ENCODE results near the gene LHFPL2. TPM values are rescaled to one million over a fixed set of nuclear protein-coding genes. Genes with fewer than 3 reads are reported as not detected.
A peak's percentile ranks its signal among the peaks of the same experiment; 100 is the strongest.

LHFPL2 gene
- total and polyA plus RNA-seq, 4 donors: 6.5 to 49.4 (median 47.7) TPM

- Histone ChIP-seq H3K27me3 (ENCODE audit: control insufficient read depth in 3 of 3, insufficient read depth in 3 of 3, low read length in 2 of 3) (no peaks in the 10 kb centered on the region), H3K4me1 (ENCODE audit: control insufficient read depth in 5 of 5, insufficient read depth in 5 of 5, low read length in 5 of 5) (peaks cover 5 to 52% (median 13%) of the 10 kb centered on the region in 5 donors), H3K27ac (ENCODE audit: low read depth in 1 of 2, low read length in 1 of 2) (no peak overlapping the region), H3K4me3 (no peak overlapping the region), H3K9me3 (ENCODE audit: control insufficient read depth in 4 of 4, insufficient read depth in 3 of 4, low read length in 3 of 4) (peaks cover 0 to 6% (median under 1%) of the 10 kb centered on the region in 4 donors), H3K9ac (ENCODE audit: insufficient read depth in 1 of 2, low read length in 2 of 2) (no peak overlapping the region), H3K36me3 (ENCODE audit: control insufficient read depth in 4 of 4, insufficient read depth in 4 of 4, low read length in 4 of 4) (peaks cover 0 to 13% (median 6%) of the 10 kb centered on the region in 4 donors)
- ATAC-seq (ENCODE audit: insufficient read depth, low FRiP score): no peak
- no peak for DNase-seq
- TF ChIP-seq CTCF (IDR thresholded peaks at IDR 0.05; ENCODE audit: control extremely low read depth, extremely low read depth): no peak
- 89 to 92% methylated on average over 4 of the region's 4 CpGs for WGBS, 2 donors
Measured at GRCh38 chr5:78624992-78625391, 23.6 kb downstream of the LHFPL2 start.

GRCh38 chr5:78624011-78624541 lies 24.5 kb downstream of the LHFPL2 start:
- H3K4me3 ChIP-seq: no peak overlapping the region
- H3K27ac ChIP-seq (ENCODE audit: low read depth in 1 of 2, low read length in 1 of 2): no peak overlapping the region
- TF ChIP-seq CTCF (IDR thresholded peaks at IDR 0.05; ENCODE audit: control extremely low read depth, extremely low read depth): no peak
- WGBS, 2 donors: 46 to 73% methylated on average over 2 of the region's 2 CpGs
- no peak for ATAC-seq (ENCODE audit: insufficient read depth, low FRiP score)
- H3K9ac ChIP-seq (ENCODE audit: insufficient read depth in 1 of 2, low read length in 2 of 2): no peak overlapping the region
- H3K9me3 ChIP-seq (ENCODE audit: control insufficient read depth in 4 of 4, insufficient read depth in 3 of 4, low read length in 3 of 4): peaks cover 0 to 6% (median under 1%) of the 10 kb centered on the region in 4 donors
- H3K27me3 ChIP-seq (ENCODE audit: control insufficient read depth in 3 of 3, insufficient read depth in 3 of 3, low read length in 2 of 3): no peaks in the 10 kb centered on the region
- H3K36me3 ChIP-seq (ENCODE audit: control insufficient read depth in 4 of 4, insufficient read depth in 4 of 4, low read length in 4 of 4): peaks cover 0 to 13% (median 6%) of the 10 kb centered on the region in 4 donors
- peak in 1 of 3 donors; percentile 29 for DNase-seq
- peaks cover 5 to 43% (median 13%) of the 10 kb centered on the region in 5 donors for H3K4me1 ChIP-seq (ENCODE audit: control insufficient read depth in 5 of 5, insufficient read depth in 5 of 5, low read length in 5 of 5)

GRCh38 chr5:78622302-78622971 lies 26.1 kb downstream of the LHFPL2 start:
- H3K27me3 ChIP-seq (ENCODE audit: control insufficient read depth in 3 of 3, insufficient read depth in 3 of 3, low read length in 2 of 3): no peaks in the 10 kb centered on the region
- TF ChIP-seq CTCF (IDR thresholded peaks at IDR 0.05; ENCODE audit: control extremely low read depth, extremely low read depth): no peak
- H3K4me3 ChIP-seq: no peak overlapping the region
- peaks cover 0 to 6% (median under 1%) of the 10 kb centered on the region in 4 donors for H3K9me3 ChIP-seq (ENCODE audit: control insufficient read depth in 4 of 4, insufficient read depth in 3 of 4, low read length in 3 of 4)
- peaks cover 3 to 39% (median 13%) of the 10 kb centered on the region in 5 donors for H3K4me1 ChIP-seq (ENCODE audit: control insufficient read depth in 5 of 5, insufficient read depth in 5 of 5, low read length in 5 of 5)
- WGBS, 2 donors: 92 to 94% methylated on average over 3 of the region's 3 CpGs
- no peak overlapping the region for H3K27ac ChIP-seq (ENCODE audit: low read depth in 1 of 2, low read length in 1 of 2)
- H3K9ac ChIP-seq (ENCODE audit: insufficient read depth in 1 of 2, low read length in 2 of 2): no peak overlapping the region
- peaks cover 0 to 10% (median 3%) of the 10 kb centered on the region in 4 donors for H3K36me3 ChIP-seq (ENCODE audit: control insufficient read depth in 4 of 4, insufficient read depth in 4 of 4, low read length in 4 of 4)
- DNase-seq (no peak), ATAC-seq (ENCODE audit: insufficient read depth, low FRiP score) (no peak)
